AG04449 (cell line): Measurements from ENCODE around the gene KLHL29.

Experiments used
- CTCF ChIA-PET: fragments of 350-600 bp; formaldehyde crosslinking; extraction: SDS; loops from one replicate; lab custom pipeline; 2021; ENCODE audit warnings: antibody characterized with exemption; lab: Yijun Ruan, JAX
- POLR2A ChIA-PET: fragments of 400-600, 350-600 bp; formaldehyde crosslinking; extraction: SDS; loops from one replicate; lab custom pipeline; 2020; ENCODE audit warnings: antibody characterized with exemption, inconsistent platforms; lab: Yijun Ruan, JAX
- DNase-seq: peaks from one replicate; pipeline ENCODE4 v3.0.0-alpha.2; 2010; ENCODE audit warnings: low read depth, low spot score
- H3K4me3 ChIP-seq: 2 replicates; pipeline ENCODE4 v1.5.1; 2011; ENCODE audit warnings: low read depth, mild to moderate bottlenecking, control low read depth, low read length
- CTCF ChIP-seq: IDR thresholded peaks from one replicate; pipeline ENCODE4 v1.5.1; 2011; ENCODE audit warnings: mild to moderate bottlenecking, moderate library complexity, low read length, control low read depth, inconsistent platforms; ENCODE audit not compliant: insufficient read depth; ENCODE audit errors: missing control alignments

Gene KLHL29

GRCh38 chr2:23420091-23420839 is 35.3 kb downstream of the KLHL29 start:
- ChIA-PET POLR2A (no interaction called here), CTCF (no interaction called here)
- no peak for DNase-seq
- H3K4me3 ChIP-seq = no peak overlapping the region
- no peak for TF ChIP-seq CTCF

GRCh38 chr2:23420840-23421476 is 36.0 kb downstream of the KLHL29 start:
- ChIA-PET POLR2A (no interaction called here), CTCF (no interaction called here)
- no peak for TF ChIP-seq CTCF
- DNase-seq = no peak
- no peak overlapping the region for H3K4me3 ChIP-seq

GRCh38 chr2:23422089-23423061 is 37.4 kb downstream of the KLHL29 start:
- CTCF ChIA-PET = no interaction called here
- TF ChIP-seq CTCF = no peak
- H3K4me3 ChIP-seq = no peak overlapping the region
- POLR2A ChIA-PET = no interaction called here
- DNase-seq = no peak

GRCh38 chr2:23423062-23423872 is 38.3 kb downstream of the KLHL29 start:
- ChIA-PET CTCF (no interaction called here), POLR2A (interaction anchor here (0.7 kb wide), 1 partner anchor 50 kb away, joined by 3 read pairs; no protein-coding TSS in a partner anchor)
- DNase-seq = no peak
- TF ChIP-seq CTCF = no peak
- no peak overlapping the region for H3K4me3 ChIP-seq

- ChIA-PET CTCF (no interaction called here), POLR2A (interaction anchor here (0.7 kb wide), 1 partner anchor 49 kb away, joined by 3 read pairs; no protein-coding TSS in a partner anchor)
- DNase-seq = no peak
- no peak for TF ChIP-seq CTCF
- H3K4me3 ChIP-seq = no peak overlapping the region
Observed at GRCh38 chr2:23423873-23424680, 39.1 kb downstream of the KLHL29 start.
